HEK293 (cell line): ENCODE measurements around the gene CDKAL1.

Experiments used
- CTCF ChIP-seq: fragments of 450-650 bp; formaldehyde crosslinking; IDR thresholded peaks from 2 replicates; pipeline ENCODE4 v1.5.1; 2016; ENCODE audit warnings: missing biosample characterization, missing genetic modification characterization
- KLF10 ChIP-seq: fragments of 450-650 bp; IDR thresholded peaks from 2 replicates; pipeline ENCODE4 v1.5.1; 2018; ENCODE audit warnings: missing biosample characterization, mild to moderate bottlenecking, missing genetic modification characterization
- YY1 ChIP-seq: fragments of 450-650 bp; formaldehyde crosslinking; IDR thresholded peaks from 2 replicates; pipeline ENCODE4 v1.5.1; 2018; ENCODE audit warnings: missing biosample characterization, missing genetic modification characterization
- ZNF18 ChIP-seq: fragments of 450-650 bp; formaldehyde crosslinking; IDR thresholded peaks from 2 replicates; pipeline ENCODE4 v1.5.1; 2016; ENCODE audit warnings: missing biosample characterization, missing genetic modification characterization
- ZNF24 ChIP-seq: fragments of 450-650 bp; formaldehyde crosslinking; IDR thresholded peaks from 2 replicates; pipeline ENCODE4 v1.5.1; 2016; ENCODE audit warnings: missing biosample characterization, missing genetic modification characterization
- ZNF394 ChIP-seq: fragments of 450-650 bp; formaldehyde crosslinking; IDR thresholded peaks from 2 replicates; pipeline ENCODE4 v1.5.1; 2016; ENCODE audit warnings: missing biosample characterization, missing genetic modification characterization, mild to moderate bottlenecking, moderate library complexity, borderline replicate concordance
- ZNF449 ChIP-seq: fragments of 450-650 bp; formaldehyde crosslinking; IDR thresholded peaks from 2 replicates; pipeline ENCODE4 v1.5.1; 2017; ENCODE audit warnings: missing biosample characterization, mild to moderate bottlenecking, missing genetic modification characterization, moderate library complexity
- ZNF530 ChIP-seq: fragments of 450-650 bp; formaldehyde crosslinking; IDR thresholded peaks from 2 replicates; pipeline ENCODE4 v1.5.1; 2016; ENCODE audit warnings: low read depth, missing biosample characterization, missing genetic modification characterization
- ZNF548 ChIP-seq: fragments of 450-650 bp; formaldehyde crosslinking; IDR thresholded peaks from 2 replicates; pipeline ENCODE4 v1.5.1; 2016; ENCODE audit warnings: missing biosample characterization, missing genetic modification characterization
- ZNF776 ChIP-seq: fragments of 450-650 bp; formaldehyde crosslinking; IDR thresholded peaks from 2 replicates; pipeline ENCODE4 v1.5.0; 2017; ENCODE audit warnings: missing biosample characterization, missing genetic modification characterization, borderline replicate concordance

GRCh38 chr6:21235162-21235561 lies 700.9 kb downstream of the CDKAL1 start:
- TF ChIP-seq KLF10 (tag by site-specific recombination) = no peak
- TF ChIP-seq ZNF530 (tag by site-specific recombination) = no peak
- no peak for TF ChIP-seq YY1
- no peak for TF ChIP-seq ZNF548
- TF ChIP-seq ZNF24 (tag by site-specific recombination) = no peak
- TF ChIP-seq ZNF776 (tag by site-specific recombination) = no peak
- no peak for TF ChIP-seq CTCF (tag by site-specific recombination)
- TF ChIP-seq ZNF18 (tag by site-specific recombination) = no peak
- TF ChIP-seq ZNF394 (tag by site-specific recombination) = no peak
- no peak for TF ChIP-seq ZNF449 (tag by site-specific recombination)
